HPDE6-E6E7 (cell line): ENCODE results near the gene TOR2A.

ENCODE experiments used
- DNase-seq: peaks from one replicate; pipeline ENCODE4 v3.0.0; 2011; ENCODE audit warnings: missing footprints; ENCODE audit errors: extremely low spot score

Gene TOR2A

DNA sequence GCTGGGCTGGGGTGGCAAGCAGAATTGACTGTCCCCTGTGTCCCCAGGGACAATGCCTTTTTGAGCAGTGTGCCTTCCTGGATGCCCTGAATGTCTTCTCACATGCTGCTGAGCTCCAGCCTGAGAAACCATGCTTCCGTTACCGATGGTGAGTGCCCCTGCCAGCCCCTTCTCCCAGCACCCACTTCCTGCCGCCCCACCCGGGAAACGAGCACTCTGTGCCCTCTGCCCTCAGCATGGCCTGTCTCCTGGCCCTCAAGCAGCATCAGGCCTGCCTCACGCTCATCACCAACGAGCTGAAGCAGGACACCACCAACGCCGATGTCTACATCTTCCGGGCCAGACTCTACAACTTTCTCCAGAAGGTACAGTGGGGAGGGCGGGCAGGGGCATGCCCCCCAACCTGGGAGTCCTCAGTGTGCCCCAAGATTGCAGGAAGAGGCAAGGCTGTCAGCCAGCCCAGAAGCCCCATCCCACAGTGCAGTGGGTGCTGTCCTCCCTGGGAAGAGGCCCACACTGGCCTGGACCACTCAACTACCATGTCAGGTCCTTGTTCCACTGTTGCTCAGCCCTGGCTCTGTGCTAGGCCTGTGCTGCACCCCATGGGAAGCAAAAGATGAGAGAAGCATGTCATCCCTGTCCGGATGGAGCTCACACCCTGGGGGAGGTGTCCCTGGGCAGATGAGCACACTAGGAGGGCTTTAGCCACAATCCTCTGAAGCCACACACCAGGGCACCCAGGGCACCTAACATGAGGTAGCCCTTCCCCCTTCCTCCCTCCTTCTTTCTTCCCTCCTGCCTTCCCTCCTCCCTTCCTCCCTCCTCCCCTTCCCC is 14.8 kb downstream of the TOR2A start:
- DNase-seq = no peak

- no peak for DNase-seq
Observed at GRCh38 chr9:127717766-127718165, 17.3 kb downstream of the TOR2A start.

DNA sequence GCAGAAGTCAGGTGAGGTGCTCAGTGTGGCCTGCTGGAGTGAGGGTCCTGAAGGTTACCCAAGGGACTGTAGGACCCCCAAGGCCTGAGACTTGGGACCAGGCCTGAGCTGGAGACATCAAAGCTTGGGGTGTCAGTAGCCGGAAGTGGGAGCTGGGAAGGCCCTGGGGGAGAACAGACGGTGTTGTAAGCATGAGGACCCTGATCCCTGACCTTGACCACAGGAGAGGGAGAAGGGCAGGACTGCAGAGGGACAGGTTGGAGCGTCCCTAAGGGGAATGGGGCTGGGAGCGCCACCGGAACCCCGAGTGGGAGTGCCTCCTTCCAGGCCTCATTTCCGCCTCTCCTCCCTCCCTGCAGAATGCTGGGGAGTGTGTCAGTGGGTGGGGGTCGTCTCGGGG is 18.7 kb downstream of the TOR2A start:
- DNase-seq = no peak

GRCh38 chr9:127715470-127716337 is 19.4 kb downstream of the TOR2A start, which contains the start of the genes PTRH1 and TTC16:
Gene PTRH1, minus strand, starts transcription at chr9:127715663. Its CDS starts 24 bp downstream, at chr9:127715639.
Gene TTC16, plus strand, starts transcription at chr9:127716079. Its CDS starts 67 bp downstream, at chr9:127716146.
- DNase-seq = peak; percentile 96

DNA sequence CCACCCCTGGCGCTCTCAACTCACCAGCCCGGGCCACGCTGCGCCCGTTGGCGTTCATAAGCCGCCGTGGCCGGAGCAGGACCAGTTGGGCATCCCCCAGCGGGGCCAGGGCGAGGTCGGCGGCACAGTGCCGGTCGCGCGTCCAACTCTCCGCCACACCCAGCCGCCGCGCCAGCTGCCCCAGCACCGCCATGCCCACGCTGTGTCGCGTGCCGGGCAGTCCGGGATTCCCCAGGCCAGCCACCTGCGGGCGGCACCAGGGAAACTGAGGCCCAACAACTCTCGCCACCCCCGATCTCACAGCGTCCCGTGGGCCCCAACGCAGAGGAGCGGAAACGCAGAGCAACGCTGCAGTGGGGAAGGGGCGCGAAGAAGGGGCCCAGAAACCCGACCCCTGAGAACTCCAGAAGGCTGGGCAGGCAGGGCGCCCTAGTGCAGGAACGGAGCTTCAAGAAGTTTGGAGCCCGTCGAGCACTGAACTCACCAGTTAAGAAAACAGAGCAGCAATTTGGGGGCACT is 20.1 kb downstream of the TOR2A start:
- no peak for DNase-seq

GRCh38 chr9:127714020-127714750 is 20.9 kb downstream of the TOR2A start:
- no peak for DNase-seq

GRCh38 chr9:127712867-127713266 is 22.2 kb downstream of the TOR2A start:
- DNase-seq = no peak

- no peak for DNase-seq
Observed at GRCh38 chr9:127712371-127712770, 22.7 kb downstream of the TOR2A start.

DNA sequence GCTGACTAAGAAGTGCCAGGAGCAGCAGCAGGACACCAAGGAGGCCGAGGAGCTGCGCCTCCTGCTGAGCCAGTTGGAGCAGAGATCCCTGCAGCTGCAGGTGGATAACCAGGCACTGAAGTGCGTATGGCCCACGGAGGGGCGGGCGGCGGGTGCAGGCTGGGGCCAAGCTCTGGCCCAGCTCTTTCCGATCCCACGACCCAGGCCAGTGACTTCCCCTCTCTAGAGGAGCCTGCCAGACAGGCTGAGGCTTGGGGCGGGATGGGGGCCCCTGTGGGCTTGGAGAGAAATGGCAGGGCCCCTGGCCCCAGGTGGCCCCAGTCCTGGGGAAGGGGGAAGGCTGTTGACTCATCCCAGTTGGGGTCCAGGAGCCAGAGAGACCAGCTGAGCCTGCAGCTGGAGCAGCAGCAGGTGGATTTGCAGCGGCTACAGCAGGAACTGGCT is 23.2 kb downstream of the TOR2A start:
- DNase-seq = no peak

DNA sequence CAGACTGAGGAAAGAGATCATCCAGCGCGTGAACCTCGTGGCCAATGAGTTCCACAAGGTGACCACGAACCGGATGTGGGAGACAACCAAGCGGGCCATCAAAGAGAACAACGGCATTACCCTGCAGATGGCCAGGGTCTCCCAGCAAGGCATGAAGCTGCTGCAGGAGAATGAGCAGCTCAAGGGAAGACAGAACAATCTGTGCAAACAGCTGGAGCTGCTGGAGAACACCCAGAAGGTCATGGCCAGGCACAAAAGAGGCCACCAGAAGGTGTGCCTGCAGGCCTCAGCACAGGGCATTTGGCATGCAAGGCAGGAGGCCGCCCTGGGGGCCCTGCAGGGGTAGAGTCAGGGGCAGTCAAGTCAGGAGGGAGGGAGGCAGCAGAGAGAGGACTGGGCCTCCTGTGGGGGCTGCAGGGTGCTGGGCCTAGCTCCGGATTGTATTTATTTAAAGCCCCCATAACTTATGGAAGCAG is 23.8 kb downstream of the TOR2A start:
- no peak for DNase-seq

GRCh38 chr9:127710204-127710783 is 24.8 kb downstream of the TOR2A start:
- no peak for DNase-seq

DNA sequence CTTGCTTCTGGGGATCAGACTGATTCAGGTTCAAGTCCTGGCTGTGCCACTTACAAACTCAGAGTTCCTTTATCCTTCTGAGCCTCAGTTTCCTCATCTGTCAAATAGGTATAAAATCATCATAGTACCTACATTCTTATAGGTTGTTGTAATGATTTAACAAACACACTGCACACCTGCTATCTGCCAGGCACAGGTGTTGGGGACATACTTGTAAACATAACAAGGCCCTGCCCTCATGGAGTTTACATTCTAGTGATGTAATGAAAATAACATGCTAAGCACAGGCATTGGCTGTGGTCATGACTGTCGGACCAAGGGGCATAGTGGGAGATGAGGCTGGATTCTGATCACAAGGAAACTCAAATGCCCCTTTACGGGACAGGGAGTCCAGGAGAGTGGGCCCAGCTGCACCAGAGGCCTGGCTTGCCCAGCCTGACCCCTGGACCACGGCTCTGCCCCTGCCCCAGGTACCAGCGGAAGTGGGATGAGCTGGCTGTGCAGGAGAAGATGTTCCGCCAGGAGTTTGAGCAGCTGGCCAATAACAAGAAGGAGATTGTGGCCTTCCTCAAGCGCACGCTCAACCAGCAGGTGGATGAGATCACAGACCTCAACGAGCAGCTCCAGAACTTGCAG is 26.0 kb downstream of the TOR2A start:
- DNase-seq = no peak

- DNase-seq = no peak
Observed at GRCh38 chr9:127707766-127708165, 27.3 kb downstream of the TOR2A start.

GRCh38 chr9:127706836-127707241 is 28.3 kb downstream of the TOR2A start, which contains the start of gene CFAP157:
Gene CFAP157, plus strand, starts transcription at chr9:127706988. Its CDS starts 44 bp downstream, at chr9:127707032.
- no peak for DNase-seq

DNA sequence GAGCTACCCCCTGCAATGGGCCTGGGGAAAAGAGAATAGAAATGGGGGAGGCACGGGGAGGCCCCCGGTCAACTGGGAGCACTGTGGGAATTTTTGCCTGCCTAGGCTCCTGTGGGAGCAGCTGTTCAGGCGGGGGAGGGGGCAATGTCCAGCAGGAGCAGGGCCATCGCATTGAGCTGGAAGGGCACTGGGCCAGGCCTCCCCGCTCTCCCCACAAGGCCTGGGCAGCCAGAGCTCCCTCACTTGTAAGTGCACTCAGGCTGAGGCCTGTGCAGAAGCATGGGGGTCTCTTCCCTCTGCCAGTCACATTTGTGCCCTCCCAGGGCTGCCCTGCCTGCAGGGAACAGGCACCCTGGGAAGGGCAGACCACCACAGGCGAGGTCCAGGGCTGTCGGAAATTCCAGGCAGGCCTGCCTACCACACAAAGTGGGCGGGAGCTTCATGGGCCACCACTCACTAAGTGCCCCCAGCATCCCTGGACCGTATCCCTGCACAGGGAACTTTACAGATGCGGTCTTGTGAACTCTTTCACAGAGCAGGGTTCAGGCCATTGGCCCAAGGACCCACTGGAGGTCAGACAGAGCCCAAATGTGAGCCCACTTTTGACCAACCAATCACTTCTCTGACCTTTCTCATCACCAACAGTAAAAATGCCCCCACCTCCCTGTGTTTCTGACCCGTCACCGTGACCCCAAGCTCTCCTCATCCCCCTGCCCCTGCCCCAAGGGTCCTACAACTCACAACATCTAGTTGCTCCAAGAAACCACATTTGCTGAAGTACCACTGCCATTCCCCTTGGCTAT is 29.3 kb downstream of the TOR2A start:
- no peak for DNase-seq

- no peak for DNase-seq
Observed at GRCh38 chr9:127703289-127703946, 31.7 kb downstream of the TOR2A start.

- DNase-seq = no peak
Observed at GRCh38 chr9:127700594-127701255, 34.4 kb downstream of the TOR2A start.

GRCh38 chr9:127700140-127700539 is 35.0 kb downstream of the TOR2A start:
- DNase-seq = no peak
